ENCODE data around the gene PTCH1. TPM values are rescaled to one million over a fixed set of nuclear protein-coding genes. Genes with fewer than 3 reads are reported as not detected.

The PTCH1 gene
- polyA plus RNA-seq, 1 of the 3 experiments (the other 2 are of a cell fraction), result 3.3 TPM

DNA sequence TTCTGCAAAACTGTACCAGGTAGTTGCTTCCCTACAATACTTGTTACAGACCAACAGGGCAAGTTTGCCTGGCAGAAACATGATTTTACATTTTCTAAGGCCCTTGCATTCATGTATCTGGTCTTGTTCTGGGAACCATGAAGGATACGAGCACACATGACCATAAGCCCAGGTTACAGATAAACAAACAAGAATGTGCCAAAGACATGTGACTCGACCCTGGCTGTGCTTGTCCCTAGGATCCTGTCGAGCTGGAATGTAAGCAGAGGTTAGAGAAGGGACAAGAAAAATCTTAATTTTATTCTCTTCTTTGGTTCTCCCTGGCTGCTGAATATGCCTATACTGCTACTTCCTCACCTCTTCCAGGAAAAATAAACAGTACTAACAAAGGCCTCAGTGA is 32.5 kb downstream of the PTCH1 start:
- 90% methylated on average over 3 of the region's 3 CpGs for WGBS (ENCODE audit: low lambda C conversion rate)
- peaks cover 10 to 22% of the 10 kb centered on the region in 2 experiments for H3K36me3 ChIP-seq (replicated peaks in 1 of 2; ENCODE audit: control insufficient read depth in 1 of 2, insufficient read depth in 2 of 2, low read length in 1 of 2)
- no peaks in the 10 kb centered on the region for H3K79me2 ChIP-seq (ENCODE audit: insufficient read depth)
- H2AFZ ChIP-seq (ENCODE audit: low read depth), result no peak overlapping the region
- H3K9me2 ChIP-seq, result no peaks in the 10 kb centered on the region
- H3K9ac ChIP-seq, result no peak overlapping the region
- no peaks in the 10 kb centered on the region for H3K9me3 ChIP-seq
- 0 out of 2 replicates have a peak, but pooled peaks cover 3% of the 10 kb centered on the region for H4K20me1 ChIP-seq (ENCODE audit: insufficient read depth)
- H3K4me2 ChIP-seq, result no peak overlapping the region
- POLR2A ChIA-PET, result no interaction called here
- no peaks in the 10 kb centered on the region for H3F3A ChIP-seq (replicated peaks; ENCODE audit: insufficient read depth)
- no peaks in the 10 kb centered on the region for H3K27me3 ChIP-seq (ENCODE audit: insufficient read depth)
- TF ChIP-seq, protein P1, sequence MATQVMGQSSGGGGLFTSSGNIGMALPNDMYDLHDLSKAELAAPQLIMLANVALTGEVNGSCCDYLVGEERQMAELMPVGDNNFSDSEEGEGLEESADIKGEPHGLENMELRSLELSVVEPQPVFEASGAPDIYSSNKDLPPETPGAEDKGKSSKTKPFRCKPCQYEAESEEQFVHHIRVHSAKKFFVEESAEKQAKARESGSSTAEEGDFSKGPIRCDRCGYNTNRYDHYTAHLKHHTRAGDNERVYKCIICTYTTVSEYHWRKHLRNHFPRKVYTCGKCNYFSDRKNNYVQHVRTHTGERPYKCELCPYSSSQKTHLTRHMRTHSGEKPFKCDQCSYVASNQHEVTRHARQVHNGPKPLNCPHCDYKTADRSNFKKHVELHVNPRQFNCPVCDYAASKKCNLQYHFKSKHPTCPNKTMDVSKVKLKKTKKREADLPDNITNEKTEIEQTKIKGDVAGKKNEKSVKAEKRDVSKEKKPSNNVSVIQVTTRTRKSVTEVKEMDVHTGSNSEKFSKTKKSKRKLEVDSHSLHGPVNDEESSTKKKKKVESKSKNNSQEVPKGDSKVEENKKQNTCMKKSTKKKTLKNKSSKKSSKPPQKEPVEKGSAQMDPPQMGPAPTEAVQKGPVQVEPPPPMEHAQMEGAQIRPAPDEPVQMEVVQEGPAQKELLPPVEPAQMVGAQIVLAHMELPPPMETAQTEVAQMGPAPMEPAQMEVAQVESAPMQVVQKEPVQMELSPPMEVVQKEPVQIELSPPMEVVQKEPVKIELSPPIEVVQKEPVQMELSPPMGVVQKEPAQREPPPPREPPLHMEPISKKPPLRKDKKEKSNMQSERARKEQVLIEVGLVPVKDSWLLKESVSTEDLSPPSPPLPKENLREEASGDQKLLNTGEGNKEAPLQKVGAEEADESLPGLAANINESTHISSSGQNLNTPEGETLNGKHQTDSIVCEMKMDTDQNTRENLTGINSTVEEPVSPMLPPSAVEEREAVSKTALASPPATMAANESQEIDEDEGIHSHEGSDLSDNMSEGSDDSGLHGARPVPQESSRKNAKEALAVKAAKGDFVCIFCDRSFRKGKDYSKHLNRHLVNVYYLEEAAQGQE (IDR thresholded peaks at IDR 0.05; ENCODE audit: low read depth, low read length), result no peak
- TF ChIP-seq, protein P2, sequence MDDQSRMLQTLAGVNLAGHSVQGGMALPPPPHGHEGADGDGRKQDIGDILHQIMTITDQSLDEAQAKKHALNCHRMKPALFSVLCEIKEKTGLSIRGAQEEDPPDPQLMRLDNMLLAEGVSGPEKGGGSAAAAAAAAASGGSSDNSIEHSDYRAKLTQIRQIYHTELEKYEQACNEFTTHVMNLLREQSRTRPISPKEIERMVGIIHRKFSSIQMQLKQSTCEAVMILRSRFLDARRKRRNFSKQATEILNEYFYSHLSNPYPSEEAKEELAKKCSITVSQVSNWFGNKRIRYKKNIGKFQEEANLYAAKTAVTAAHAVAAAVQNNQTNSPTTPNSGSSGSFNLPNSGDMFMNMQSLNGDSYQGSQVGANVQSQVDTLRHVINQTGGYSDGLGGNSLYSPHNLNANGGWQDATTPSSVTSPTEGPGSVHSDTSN (IDR thresholded peaks at IDR 0.05), result no peak
- TF ChIP-seq MXI1 (IDR thresholded peaks at IDR 0.05; ENCODE audit: low read depth, low read length) (no peak), NFIC (IDR thresholded peaks at IDR 0.05; ENCODE audit: borderline replicate concordance) (no peak), SIN3A (IDR thresholded peaks at IDR 0.05; ENCODE audit: borderline replicate concordance, low read depth, low read length) (no peak), EZH2phosphoT487 (IDR thresholded peaks at IDR 0.05; ENCODE audit: borderline replicate concordance, low read depth) (no peak), SMC3 (IDR thresholded peaks at IDR 0.05; ENCODE audit: low read depth, low read length) (no peak), RAD21 (IDR thresholded peaks at IDR 0.05; ENCODE audit: low read length) (no peak)
- TF ChIP-seq, protein P3, sequence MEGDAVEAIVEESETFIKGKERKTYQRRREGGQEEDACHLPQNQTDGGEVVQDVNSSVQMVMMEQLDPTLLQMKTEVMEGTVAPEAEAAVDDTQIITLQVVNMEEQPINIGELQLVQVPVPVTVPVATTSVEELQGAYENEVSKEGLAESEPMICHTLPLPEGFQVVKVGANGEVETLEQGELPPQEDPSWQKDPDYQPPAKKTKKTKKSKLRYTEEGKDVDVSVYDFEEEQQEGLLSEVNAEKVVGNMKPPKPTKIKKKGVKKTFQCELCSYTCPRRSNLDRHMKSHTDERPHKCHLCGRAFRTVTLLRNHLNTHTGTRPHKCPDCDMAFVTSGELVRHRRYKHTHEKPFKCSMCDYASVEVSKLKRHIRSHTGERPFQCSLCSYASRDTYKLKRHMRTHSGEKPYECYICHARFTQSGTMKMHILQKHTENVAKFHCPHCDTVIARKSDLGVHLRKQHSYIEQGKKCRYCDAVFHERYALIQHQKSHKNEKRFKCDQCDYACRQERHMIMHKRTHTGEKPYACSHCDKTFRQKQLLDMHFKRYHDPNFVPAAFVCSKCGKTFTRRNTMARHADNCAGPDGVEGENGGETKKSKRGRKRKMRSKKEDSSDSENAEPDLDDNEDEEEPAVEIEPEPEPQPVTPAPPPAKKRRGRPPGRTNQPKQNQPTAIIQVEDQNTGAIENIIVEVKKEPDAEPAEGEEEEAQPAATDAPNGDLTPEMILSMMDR (IDR thresholded peaks at IDR 0.05), result no peak
- TF ChIP-seq, protein P4, sequence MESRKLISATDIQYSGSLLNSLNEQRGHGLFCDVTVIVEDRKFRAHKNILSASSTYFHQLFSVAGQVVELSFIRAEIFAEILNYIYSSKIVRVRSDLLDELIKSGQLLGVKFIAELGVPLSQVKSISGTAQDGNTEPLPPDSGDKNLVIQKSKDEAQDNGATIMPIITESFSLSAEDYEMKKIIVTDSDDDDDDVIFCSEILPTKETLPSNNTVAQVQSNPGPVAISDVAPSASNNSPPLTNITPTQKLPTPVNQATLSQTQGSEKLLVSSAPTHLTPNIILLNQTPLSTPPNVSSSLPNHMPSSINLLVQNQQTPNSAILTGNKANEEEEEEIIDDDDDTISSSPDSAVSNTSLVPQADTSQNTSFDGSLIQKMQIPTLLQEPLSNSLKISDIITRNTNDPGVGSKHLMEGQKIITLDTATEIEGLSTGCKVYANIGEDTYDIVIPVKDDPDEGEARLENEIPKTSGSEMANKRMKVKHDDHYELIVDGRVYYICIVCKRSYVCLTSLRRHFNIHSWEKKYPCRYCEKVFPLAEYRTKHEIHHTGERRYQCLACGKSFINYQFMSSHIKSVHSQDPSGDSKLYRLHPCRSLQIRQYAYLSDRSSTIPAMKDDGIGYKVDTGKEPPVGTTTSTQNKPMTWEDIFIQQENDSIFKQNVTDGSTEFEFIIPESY (IDR thresholded peaks at IDR 0.05; ENCODE audit: borderline replicate concordance, low read depth), result no peak
- H3K4me3 ChIP-seq (ENCODE audit: low read depth in 2 of 2, low read length in 1 of 2), result no peak overlapping the region
- H3K27ac ChIP-seq (ENCODE audit: low read depth in 2 of 2, low read length in 1 of 2), result no peak overlapping the region
- CTCF ChIA-PET, result no interaction called here
- peaks cover 0 to 5% of the 10 kb centered on the region in 2 experiments; a peak in 1 of 4 replicates for H3K4me1 ChIP-seq (ENCODE audit: control insufficient read depth in 1 of 2, insufficient read depth in 2 of 2, low read depth in 1 of 2, low read length in 1 of 2)
- DNase-seq, result no peak
